ENCODE measurements around the gene SERPINA5. TPM values are rescaled to one million over a fixed set of nuclear protein-coding genes. Genes with fewer than 3 reads are reported as not detected.

The SERPINA5 gene
- total RNA-seq, 1 donor, result 0.09 TPM

DNA sequence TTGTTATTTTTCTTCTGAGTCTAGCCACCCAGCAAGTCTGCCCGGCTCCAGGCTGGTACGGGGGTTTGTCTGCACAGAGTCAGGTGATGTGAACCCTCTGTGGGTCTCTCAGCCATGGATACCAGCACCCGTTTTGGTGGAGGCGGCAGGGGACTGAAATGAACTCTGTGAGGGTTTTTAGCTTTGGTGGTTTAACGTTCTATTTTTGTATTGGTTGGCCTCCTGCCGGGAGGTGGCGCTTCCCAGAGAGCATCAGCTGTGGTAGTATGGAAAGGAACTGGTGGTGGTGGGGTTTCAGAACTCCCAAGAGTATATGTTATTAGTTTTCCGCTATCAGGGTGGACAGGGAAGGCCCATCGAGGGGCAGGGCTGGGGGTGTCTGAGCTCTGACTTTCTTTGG lies 25.2 kb upstream of the SERPINA5 start:
- no peak for DNase-seq (ENCODE audit: low read depth)
- TF ChIP-seq, protein P1, sequence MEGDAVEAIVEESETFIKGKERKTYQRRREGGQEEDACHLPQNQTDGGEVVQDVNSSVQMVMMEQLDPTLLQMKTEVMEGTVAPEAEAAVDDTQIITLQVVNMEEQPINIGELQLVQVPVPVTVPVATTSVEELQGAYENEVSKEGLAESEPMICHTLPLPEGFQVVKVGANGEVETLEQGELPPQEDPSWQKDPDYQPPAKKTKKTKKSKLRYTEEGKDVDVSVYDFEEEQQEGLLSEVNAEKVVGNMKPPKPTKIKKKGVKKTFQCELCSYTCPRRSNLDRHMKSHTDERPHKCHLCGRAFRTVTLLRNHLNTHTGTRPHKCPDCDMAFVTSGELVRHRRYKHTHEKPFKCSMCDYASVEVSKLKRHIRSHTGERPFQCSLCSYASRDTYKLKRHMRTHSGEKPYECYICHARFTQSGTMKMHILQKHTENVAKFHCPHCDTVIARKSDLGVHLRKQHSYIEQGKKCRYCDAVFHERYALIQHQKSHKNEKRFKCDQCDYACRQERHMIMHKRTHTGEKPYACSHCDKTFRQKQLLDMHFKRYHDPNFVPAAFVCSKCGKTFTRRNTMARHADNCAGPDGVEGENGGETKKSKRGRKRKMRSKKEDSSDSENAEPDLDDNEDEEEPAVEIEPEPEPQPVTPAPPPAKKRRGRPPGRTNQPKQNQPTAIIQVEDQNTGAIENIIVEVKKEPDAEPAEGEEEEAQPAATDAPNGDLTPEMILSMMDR (IDR thresholded peaks at IDR 0.05; ENCODE audit: insufficient read depth, low read length), result no peak
- no peak overlapping the region for H3K4me3 ChIP-seq (ENCODE audit: low read depth, low read length)

- TF ChIP-seq, protein P1 (IDR thresholded peaks at IDR 0.05; ENCODE audit: insufficient read depth, low read length), result no peak
- no peak overlapping the region for H3K4me3 ChIP-seq (ENCODE audit: low read depth, low read length)
- no peak for DNase-seq (ENCODE audit: low read depth)
These were observed 23.9 kb upstream of the SERPINA5 start for GRCh38 chr14:94557327-94557726.

- H3K4me3 ChIP-seq (ENCODE audit: low read depth, low read length), result no peak overlapping the region
- TF ChIP-seq, protein P1 (IDR thresholded peaks at IDR 0.05; ENCODE audit: insufficient read depth, low read length), result no peak
- no peak for DNase-seq (ENCODE audit: low read depth)
These were observed 22.4 kb upstream of the SERPINA5 start for GRCh38 chr14:94558842-94559241.

GRCh38 chr14:94559638-94560290 lies 21.5 kb upstream of the SERPINA5 start:
- TF ChIP-seq, protein P1 (IDR thresholded peaks at IDR 0.05; ENCODE audit: insufficient read depth, low read length), result no peak
- H3K4me3 ChIP-seq (ENCODE audit: low read depth, low read length), result no peak overlapping the region
- no peak for DNase-seq (ENCODE audit: low read depth)

DNA sequence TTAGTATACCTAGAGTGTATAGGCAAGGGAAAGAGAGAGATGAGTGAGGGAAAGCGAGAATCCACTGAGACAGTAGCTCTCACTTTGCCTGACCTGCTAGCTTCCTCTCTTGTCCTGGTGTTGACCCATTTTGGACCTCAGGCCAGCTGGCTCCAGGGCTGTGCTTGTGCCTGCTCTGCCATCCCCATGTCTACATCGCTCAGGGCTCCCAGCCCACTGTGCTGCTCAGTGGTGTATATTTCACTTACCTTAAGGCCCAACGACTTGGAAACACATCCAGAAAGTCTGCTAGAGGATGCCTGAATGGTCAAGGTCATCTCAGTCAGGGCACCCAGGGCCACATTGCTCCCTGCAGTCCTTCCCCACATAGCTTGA lies 20.9 kb upstream of the SERPINA5 start:
- TF ChIP-seq, protein P1 (IDR thresholded peaks at IDR 0.05; ENCODE audit: insufficient read depth, low read length), result no peak
- no peak for DNase-seq (ENCODE audit: low read depth)
- H3K4me3 ChIP-seq (ENCODE audit: low read depth, low read length), result no peak overlapping the region

- DNase-seq (ENCODE audit: low read depth), result no peak
- TF ChIP-seq, protein P1 (IDR thresholded peaks at IDR 0.05; ENCODE audit: insufficient read depth, low read length), result no peak
- H3K4me3 ChIP-seq (ENCODE audit: low read depth, low read length), result no peak within 1 kb of the TSS
These were observed 20.2 kb upstream of the SERPINA5 start, which contains the start of gene SERPINA4 for GRCh38 chr14:94560751-94561655. Gene SERPINA4, plus strand, starts transcription at chr14:94561442. Its CDS starts 2,041 bp downstream, at chr14:94563483.
